Mesothelial cell of epicardium (in vitro differentiated cells): Measurements from ENCODE around the gene DNMT3B. TPM values are rescaled to one million over a fixed set of nuclear protein-coding genes. Genes with fewer than 3 reads are reported as not detected.
"Not testable (repeated sequence)": the region's sequence is repeated elsewhere in the genome, so short reads cannot be mapped to it uniquely, and the experiment has no call there.

Source experiments
- DNase-seq, 2 experiments: peaks; one replicate each; pipeline ENCODE4 v3.0.0; 2021; ENCODE audit warnings: low spot score in 2 of 2; ENCODE audit not compliant: unreplicated experiment in 2 of 2
- H3K27ac Mint-ChIP-seq: 2 replicates; pipeline ENCODE4 v1.8.0; 2021; ENCODE audit warnings: mixed read lengths
- H3K27me3 Mint-ChIP-seq: 2 replicates; pipeline ENCODE4 v1.8.0; 2021; ENCODE audit warnings: low read depth, mixed read lengths
- H3K36me3 Mint-ChIP-seq: 2 replicates; pipeline ENCODE4 v1.8.0; 2021; ENCODE audit warnings: mixed read lengths
- H3K4me1 Mint-ChIP-seq: 2 replicates; pipeline ENCODE4 v1.8.0; 2021; ENCODE audit warnings: mixed read lengths
- H3K4me3 Mint-ChIP-seq: 2 replicates; pipeline ENCODE4 v1.8.0; 2021; ENCODE audit warnings: mild to moderate bottlenecking, moderate library complexity, mixed read lengths
- H3K9me3 Mint-ChIP-seq: 2 replicates; pipeline ENCODE4 v1.8.0; 2021; ENCODE audit warnings: mixed read lengths
- total RNA-seq: library from RNA; stranded (reverse); gene quantifications from 3 replicates; pipeline ENCODE4 v1.2.1, GENCODE V29; 2021
- TF ChIP-seq, protein P1 (sequence below): fragments of 200-600 bp; sonication (generic); IDR thresholded peaks from one replicate; pipeline ENCODE4 v1.5.0; 2021; ENCODE audit warnings: antibody characterized with exemption; ENCODE audit not compliant: unreplicated experiment

The DNMT3B gene
- 7.5 to 8.5 TPM (median 8.5 TPM) in 3 replicates for total RNA-seq

DNA sequence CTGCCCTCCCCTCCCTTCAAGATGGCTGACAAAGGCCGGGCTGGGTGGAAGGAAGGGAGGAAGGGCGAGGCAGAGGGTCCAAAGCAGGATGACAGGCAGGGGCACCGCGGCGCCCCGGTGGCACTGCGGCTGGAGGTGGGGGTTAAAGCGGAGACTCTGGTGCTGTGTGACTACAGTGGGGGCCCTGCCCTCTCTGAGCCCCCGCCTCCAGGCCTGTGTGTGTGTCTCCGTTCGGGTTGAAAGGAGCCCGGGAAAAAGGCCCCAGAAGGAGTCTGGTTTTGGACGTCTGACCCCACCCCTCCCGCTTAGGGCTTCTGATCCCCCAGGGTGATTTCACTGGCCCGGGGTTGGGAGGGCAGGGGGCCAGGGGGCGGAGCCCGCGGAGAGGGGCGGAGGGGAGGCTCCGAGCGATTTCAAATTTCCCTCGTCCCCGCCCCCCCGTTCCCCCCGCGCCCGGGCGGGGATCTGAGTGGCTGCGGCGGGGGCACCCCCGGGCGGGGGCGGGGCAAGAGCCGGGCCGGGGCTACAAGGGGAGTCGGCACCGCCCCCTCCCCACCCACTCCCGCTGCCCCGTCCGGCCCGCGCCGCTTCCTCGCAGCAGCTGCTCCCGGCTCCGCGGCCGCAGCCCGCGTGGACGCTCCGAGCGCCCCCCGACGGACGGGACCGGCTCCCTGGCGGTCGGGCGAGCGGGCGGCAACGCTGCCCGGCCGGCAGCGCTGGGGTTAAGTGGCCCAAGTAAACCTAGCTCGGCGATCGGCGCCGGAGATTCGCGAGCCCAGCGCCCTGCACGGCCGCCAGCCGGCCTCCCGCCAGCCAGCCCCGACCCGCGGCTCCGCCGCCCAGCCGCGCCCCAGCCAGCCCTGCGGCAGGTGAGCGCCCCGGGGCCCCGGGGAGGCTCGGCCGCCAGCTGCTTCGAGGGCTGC is at the start of gene DNMT3B:
TSS of gene DNMT3B (plus strand) at position 555 of the 923 bp plus-strand sequence. CDS start 17,939 bp downstream, outside the sequence.
- Mint-ChIP-seq H3K27me3 (no peaks in the 10 kb centered on the region), H3K36me3 (no peaks in the 10 kb centered on the region), H3K4me3 (peak within 1 kb of the TSS; percentile 90), H3K4me1 (peaks cover 15% of the 10 kb centered on the region), H3K9me3 (no peaks in the 10 kb centered on the region), H3K27ac (peak within 1 kb of the TSS; percentile 60)
- TF ChIP-seq, protein P1, sequence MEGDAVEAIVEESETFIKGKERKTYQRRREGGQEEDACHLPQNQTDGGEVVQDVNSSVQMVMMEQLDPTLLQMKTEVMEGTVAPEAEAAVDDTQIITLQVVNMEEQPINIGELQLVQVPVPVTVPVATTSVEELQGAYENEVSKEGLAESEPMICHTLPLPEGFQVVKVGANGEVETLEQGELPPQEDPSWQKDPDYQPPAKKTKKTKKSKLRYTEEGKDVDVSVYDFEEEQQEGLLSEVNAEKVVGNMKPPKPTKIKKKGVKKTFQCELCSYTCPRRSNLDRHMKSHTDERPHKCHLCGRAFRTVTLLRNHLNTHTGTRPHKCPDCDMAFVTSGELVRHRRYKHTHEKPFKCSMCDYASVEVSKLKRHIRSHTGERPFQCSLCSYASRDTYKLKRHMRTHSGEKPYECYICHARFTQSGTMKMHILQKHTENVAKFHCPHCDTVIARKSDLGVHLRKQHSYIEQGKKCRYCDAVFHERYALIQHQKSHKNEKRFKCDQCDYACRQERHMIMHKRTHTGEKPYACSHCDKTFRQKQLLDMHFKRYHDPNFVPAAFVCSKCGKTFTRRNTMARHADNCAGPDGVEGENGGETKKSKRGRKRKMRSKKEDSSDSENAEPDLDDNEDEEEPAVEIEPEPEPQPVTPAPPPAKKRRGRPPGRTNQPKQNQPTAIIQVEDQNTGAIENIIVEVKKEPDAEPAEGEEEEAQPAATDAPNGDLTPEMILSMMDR, result no peak
- peak; percentile 69 to 81 for DNase-seq

DNA sequence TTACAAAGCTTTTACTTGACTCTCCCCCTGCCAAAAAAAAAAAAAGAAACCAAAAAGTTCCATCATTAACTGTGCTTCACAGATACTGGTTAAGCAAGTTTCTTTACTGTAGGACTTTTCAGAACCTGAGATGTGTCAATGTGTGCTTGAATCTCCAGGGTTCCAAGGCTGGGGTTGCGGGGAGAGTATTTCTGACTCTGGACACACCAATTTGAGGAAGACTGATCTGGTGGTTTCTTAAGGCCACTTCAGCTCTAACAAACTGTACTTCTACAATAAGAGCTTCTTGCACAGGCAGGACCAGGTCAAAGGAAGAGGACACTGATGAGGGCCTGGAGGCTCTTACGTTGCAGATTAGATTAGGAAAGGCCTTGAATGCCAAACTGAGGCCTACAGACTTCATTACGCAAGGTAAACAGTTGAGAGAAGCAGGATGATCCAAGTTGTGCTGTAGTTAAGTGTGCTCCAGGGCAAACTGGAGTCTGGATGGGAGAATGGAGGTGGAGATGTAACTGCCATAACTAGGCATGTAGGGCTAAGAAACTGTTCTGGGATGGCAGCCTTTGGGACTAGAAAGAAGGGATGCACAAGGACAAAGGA is 43.3 kb upstream of the DNMT3B start:
- peak overlapping the region; percentile 35 for H3K27ac Mint-ChIP-seq
- no peak for DNase-seq
- H3K4me1 Mint-ChIP-seq, result no peaks in the 10 kb centered on the region
- no peaks in the 10 kb centered on the region for H3K27me3 Mint-ChIP-seq
- H3K4me3 Mint-ChIP-seq, result no peak overlapping the region
- TF ChIP-seq, protein P1, result no peak
- no peaks in the 10 kb centered on the region for H3K9me3 Mint-ChIP-seq
- H3K36me3 Mint-ChIP-seq, result peaks cover 19% of the 10 kb centered on the region

DNA sequence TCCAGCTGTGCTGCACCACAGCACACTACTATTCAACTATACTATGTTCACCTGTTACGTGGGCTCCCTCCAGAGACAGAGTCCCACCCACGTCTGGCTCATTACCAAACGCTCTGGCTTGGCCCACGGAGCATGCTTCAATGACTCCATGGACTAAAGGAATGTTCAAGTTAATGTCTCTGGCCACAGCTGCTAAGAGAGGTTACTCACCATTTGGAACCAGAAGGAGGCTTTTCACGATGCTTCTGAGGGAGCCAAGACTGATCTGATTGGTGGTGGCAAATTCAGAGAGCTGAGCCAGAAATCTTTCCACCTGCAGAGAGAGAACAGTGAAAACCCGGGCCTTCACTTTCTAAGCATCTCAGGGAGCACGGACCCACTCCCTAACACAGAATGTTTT is 34.5 kb upstream of the DNMT3B start:
- Mint-ChIP-seq H3K27me3 (no peaks in the 10 kb centered on the region), H3K4me3 (no peak overlapping the region), H3K36me3 (peaks cover 25% of the 10 kb centered on the region), H3K27ac (peak overlapping the region; percentile 66), H3K9me3 (no peaks in the 10 kb centered on the region), H3K4me1 (peaks cover 10% of the 10 kb centered on the region)
- DNase-seq, result no peak
- TF ChIP-seq, protein P1, result no peak

DNA sequence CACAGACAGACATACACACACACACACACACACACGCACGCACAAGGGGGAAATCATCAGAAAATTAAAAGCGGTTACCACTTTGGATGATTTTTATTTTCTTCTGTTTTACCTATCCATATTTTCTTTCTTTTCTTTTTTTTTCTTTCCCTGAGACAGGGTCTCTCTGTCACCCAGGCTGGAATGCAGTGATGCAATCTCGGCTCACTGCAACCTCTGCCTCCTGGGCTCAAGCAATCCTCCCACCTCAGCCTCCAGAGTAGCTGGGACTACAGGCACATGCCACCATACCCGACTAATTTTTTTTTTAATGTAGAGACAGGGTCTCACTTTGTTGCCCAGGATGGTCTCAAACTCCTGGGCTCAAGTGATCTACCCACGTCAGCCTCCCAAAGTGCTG is 33.8 kb upstream of the DNMT3B start:
- peak overlapping the region; percentile 66 for H3K27ac Mint-ChIP-seq
- peaks cover 25% of the 10 kb centered on the region for H3K36me3 Mint-ChIP-seq
- H3K9me3 Mint-ChIP-seq, DNase-seq, H3K4me3 Mint-ChIP-seq, H3K27me3 Mint-ChIP-seq: not testable (repeated sequence)
- H3K4me1 Mint-ChIP-seq, result peaks cover 10% of the 10 kb centered on the region

DNA sequence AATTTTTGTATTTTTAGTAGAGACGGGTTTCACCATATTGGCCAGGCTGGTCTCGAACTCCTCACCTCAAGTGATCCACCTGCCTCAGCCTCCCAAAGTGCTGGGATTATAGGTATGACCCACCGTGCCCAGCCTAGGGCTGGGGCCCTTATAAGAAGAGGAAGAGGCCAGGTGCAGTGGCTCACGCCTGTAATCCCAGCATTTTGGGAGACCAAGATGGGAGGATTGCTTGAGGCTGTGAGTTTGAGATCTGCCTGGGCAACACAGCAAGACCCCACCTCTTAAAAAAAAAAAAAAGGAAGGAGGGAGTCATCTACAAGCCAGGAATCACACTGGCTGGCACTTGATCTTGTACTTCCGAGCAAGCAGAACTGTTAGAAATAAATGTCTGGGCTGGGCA is 32.9 kb upstream of the DNMT3B start:
- H3K4me3 Mint-ChIP-seq, DNase-seq, H3K27ac Mint-ChIP-seq, H3K9me3 Mint-ChIP-seq, H3K27me3 Mint-ChIP-seq: not testable (repeated sequence)
- Mint-ChIP-seq H3K4me1 (peaks cover 10% of the 10 kb centered on the region), H3K36me3 (peaks cover 25% of the 10 kb centered on the region)

DNA sequence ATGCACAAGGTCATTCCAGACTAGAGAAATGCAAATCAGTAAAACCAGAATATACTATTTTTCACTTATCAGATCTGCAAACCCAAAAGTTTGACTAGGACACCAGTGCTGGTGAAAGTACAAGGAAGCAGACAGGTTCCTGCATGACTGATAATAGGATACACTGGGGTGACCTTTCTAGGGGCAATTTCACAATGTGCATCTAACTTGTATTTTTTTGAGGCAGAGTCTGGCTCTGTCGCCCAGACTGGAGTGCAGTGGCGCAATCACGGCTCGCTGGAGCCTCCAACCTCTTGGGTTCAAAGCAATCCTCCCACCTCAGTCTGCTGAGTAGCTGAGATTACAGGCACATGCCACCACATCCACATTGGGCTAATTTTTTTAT is 30.3 kb upstream of the DNMT3B start:
- Mint-ChIP-seq H3K36me3 (peaks cover 15% of the 10 kb centered on the region), H3K4me1 (peaks cover 10% of the 10 kb centered on the region), H3K9me3 (no peaks in the 10 kb centered on the region), H3K4me3 (no peak overlapping the region), H3K27ac (peak overlapping the region; percentile 97), H3K27me3 (no peaks in the 10 kb centered on the region)
- TF ChIP-seq, protein P1, result no peak
- no peak for DNase-seq
